Measurements from ENCODE around the gene FASN.
"Not testable (repeated sequence)": the region's sequence is repeated elsewhere in the genome, so short reads cannot be mapped to it uniquely, and the experiment has no call there.

Gene FASN

DNA sequence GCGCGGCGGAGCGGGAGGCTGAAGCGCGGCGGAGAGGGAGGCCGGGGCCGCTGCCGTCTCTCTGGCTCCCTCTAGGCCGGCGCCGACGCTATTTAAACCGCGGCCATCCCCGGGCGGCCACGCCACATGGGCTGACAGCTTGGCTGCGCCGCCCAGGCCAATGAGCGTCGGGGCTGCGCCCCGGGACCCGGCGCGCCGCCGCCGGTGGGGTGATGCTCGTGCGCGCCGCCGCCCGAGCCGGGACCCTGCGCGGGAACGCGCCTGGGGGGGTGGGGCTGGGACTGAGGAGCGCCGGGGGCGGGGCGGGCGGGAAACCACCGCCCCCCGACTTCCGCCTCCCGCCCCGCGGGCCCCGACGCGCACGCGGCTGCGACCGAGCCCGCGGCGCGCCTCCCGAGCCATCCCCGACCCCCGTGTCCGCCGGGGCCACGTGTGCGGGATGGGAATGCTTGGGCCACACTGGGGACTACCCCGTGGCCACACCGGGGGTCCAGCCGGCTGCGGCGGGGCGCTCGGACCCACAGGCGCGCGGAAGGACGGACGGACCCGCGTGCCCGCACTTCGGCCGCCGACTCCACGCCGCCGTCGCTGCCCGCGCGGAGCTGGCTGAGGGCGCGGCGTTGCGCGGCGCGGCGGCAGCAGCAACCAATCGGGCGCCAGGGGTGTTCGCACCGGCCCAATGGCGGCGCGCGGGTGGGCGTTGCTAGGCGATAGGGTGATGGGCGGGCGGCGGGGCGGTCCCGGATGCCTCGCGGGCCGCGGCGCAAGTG is at the start of gene FASN:
Gene FASN (minus strand): TSS at position 68 of the 770 bp plus-strand sequence. CDS start 1,791 bp downstream, outside the sequence.
- peak; percentile 92 for DNase-seq (ENCODE audit: low read depth)

- DNase-seq (ENCODE audit: low read depth), result no peak
These were observed 48.9 kb upstream of the FASN start for GRCh38 chr17:82146663-82147654.

DNA sequence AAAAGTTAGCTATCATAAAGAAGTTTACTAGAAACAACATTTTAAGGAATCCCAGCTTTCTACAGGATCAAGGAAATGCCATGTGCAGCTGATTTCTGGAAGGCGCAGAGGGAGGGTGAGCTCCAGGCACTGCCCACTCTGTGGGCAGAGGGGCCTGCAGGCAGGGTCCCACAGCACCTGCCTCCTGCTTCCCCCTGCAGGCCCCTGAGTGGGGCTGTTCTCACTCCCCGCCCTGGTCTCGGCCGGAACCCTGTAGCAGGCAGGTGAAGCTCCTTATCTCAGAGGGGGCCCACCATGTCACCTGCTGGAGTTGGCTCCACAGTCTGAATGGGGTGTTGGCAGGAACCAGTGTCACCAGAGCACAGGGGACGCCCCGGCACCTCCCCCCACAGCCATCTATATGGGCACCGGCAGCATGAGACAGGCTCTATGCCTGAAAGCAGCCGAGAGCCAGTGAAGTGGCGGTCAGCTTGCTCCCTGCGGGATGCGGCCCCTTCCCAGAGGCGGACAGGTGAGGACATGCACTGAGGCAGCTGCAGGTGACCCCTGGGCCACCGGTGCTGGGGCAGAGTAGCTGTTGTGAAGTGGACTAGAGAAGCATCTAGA is 47.6 kb upstream of the FASN start:
- DNase-seq (ENCODE audit: low read depth), result no peak

DNA sequence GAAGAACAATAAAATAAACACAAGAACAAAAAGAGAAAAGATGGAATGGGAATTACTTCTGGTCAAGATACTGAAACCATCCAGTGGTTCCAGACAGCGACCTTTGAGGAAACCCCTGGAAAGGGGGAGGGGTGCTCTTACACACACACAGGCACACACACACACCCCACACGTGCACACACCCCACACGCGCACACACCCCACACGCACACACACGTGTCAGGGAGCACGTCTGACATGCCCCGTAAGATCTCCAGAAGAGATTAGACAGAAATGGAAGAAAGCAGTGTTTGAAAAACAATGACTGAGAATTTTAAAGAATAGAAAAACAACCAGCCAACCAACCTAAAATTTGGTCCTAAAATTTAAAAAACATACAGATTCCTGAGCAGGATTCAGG is 45.3 kb upstream of the FASN start:
- no peak for DNase-seq (ENCODE audit: low read depth)

GRCh38 chr17:82139961-82140360 is 41.9 kb upstream of the FASN start:
- not testable (repeated sequence) for DNase-seq (ENCODE audit: low read depth)

DNA sequence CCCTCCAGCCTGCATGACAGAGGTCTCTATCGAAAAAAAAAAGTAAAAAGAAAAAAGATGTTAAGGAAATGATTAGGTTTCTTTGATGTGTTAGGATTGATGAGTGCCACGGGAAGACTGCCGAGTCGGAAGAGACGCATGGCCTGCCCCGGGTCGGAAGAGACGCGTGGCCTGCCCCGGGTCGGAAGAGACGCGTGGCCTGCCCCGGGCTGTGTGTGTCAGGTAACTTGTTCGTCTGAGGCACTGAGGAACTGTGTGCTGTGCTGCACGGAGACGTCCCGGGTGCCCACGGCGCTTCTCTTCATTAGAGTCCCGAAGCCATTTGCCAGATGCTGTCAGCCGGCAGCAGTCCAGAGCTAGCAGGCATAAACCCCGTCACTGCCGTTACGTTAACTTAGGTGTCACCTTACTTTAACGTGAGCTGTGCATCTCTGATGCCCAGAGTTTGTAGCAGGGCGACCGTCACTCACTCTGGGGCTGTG is 40.5 kb upstream of the FASN start:
- no peak for DNase-seq (ENCODE audit: low read depth)

- DNase-seq (ENCODE audit: low read depth), result no peak
These were observed 36.1 kb upstream of the FASN start for GRCh38 chr17:82134101-82134500.

GRCh38 chr17:82133166-82133953 is 35.3 kb upstream of the FASN start:
- not testable (repeated sequence) for DNase-seq (ENCODE audit: low read depth)

DNA sequence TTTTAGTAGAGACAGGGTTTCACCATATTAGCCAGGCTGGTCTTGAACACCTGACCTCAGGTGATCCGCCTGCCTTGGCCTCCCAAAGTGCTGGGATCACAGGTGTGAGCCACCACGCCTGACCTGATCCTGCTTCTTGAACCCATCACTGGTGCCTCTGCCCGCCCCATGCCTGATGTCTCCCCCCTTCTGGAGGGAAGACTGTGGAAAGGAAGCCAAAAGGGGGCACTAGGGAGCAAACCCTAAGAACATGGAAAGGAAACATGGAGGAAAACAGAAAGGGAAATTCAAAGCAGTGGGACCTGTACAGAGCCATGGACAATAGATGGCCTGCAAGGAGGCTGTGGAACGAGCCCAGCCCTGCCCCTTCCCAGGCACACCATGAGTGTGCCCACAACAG is 31.1 kb upstream of the FASN start:
- DNase-seq (ENCODE audit: low read depth), result no peak

GRCh38 chr17:82128287-82128686 is 30.3 kb upstream of the FASN start:
- no peak for DNase-seq (ENCODE audit: low read depth)

- DNase-seq (ENCODE audit: low read depth), result no peak
These were observed 29.7 kb upstream of the FASN start for GRCh38 chr17:82127704-82128103.

DNA sequence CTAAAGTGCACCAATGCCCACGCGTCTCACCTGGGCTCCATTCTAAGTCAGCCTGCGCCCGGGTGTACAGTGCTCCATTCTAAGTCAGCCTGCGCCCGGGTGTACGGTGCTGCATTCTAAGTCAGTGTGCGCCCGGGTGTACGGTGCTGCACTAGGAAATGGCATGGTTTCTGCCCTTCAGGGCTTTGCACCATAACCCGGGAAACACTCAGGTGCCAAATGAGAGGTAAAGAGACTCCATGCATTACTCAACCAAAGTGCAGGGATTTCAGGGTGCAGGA is 29.2 kb upstream of the FASN start:
- no peak for DNase-seq (ENCODE audit: low read depth)

DNA sequence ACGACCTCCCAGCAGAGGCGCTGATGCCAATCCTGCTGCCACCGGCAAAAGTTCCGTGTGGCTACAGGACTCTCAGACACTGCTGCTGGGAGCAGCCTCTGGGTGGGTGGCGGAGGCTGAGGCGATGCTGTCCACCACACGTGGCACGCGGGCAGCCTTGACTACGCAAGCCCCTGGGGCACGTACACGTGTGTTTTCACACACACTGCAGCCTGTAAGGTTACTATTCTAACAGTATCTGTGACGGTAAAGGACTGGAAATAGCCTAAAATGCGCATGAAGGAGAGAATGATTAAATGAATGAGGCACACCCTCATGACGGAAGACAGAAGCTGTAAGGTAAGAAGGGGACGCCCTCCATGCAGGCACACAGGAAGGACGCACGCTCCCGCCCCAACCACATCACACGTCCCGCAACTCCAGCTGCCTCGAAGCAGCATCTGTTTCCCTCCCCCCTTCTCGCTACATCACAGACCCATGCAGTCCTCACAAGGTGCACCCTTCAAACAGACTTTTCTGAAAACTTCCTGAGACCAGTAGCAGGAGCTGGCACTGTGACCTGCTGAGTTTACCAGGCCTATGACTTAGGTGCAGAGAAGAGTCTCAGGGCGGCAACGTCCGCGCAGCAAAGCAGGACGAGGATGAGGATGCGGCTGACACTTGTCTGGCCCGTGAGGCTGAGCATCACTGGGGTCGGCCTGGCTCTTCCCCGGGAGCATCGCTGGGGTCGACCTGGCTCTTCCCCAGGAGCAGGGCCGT is 28.7 kb upstream of the FASN start:
- DNase-seq (ENCODE audit: low read depth), result peak; percentile 60

GRCh38 chr17:82124101-82124500 is 26.1 kb upstream of the FASN start:
- no peak for DNase-seq (ENCODE audit: low read depth)

- DNase-seq (ENCODE audit: low read depth), result no peak
These were observed 23.9 kb upstream of the FASN start for GRCh38 chr17:82121660-82122629.

DNA sequence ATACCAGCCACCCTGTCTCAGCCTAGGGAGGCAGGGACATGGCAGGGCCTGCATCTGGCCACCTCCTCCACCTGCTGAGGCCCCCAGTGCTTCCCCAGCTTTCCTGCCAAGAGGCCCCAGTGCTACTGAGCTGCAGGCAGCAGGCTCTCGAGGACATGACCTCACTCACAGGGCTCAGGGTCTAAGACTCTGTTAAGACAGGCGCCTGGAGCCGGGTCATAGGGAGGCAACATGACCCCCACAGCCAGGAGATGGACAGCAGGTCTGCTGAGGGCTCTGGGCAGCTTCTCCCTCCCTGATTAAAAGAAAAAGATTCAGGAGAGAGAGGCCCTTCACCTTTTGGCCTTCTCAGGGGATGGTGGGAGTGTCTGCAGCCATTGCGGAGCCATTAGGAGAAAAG is 23.2 kb upstream of the FASN start:
- DNase-seq (ENCODE audit: low read depth), result no peak

DNA sequence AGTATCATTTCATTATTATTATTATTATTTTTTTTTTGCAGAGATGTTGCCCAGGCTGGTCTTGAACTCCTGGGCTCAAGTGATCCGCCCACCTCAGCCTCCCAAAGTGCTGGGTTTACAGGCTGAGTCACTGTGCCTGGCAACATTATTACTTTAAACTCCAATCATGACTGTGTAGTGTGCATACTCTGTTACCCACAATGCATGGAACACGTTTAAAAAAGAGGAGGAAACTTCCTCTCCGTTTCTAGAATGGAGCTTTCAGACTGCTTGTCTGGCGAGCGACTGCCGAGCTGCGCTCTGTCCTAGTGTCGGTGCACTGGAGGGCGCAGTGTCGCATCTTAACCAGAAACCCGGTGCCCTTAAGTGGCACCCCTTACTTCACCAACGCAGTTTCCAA is 22.1 kb upstream of the FASN start:
- no peak for DNase-seq (ENCODE audit: low read depth)

DNA sequence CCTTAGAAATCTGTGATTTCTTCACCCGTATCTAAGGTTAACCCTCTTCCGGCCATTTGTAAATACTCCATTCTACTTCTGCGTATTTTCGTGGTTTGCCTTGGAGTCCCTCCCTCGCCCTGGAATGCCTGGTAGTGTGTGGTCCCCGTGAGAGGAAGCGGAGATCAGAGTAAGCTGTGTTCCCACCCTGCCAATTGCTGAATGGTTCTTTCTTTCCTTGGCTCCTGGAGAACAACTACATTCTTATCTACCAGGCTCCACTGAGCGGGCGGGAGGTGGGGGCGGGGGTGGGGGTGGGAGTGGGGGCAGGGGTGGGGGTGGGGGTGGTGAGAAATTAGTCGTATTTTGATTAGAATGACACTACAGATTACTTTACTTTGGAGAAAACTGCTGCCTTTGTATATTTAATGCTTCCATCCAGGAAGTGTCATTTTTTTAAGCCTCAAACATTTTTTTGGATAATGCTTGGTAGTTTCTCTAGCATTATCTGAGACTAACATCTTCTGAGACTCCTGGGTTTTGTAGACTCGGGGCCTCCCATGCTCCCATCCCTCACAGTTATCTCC is 20.9 kb upstream of the FASN start:
- DNase-seq (ENCODE audit: low read depth), result no peak

GRCh38 chr17:82118168-82118814 is 20.3 kb upstream of the FASN start:
- DNase-seq (ENCODE audit: low read depth), result no peak
